Prostate gland (tissue), 2 donors: ENCODE data around the gene CEP55. TPM values are rescaled to one million over a fixed set of nuclear protein-coding genes. Genes with fewer than 3 reads are reported as not detected.

Source experiments
- DNase-seq: peaks from one replicate; pipeline ENCODE4 v3.0.0-alpha.2; 2019; ENCODE audit warnings: low spot score
- H3K27ac ChIP-seq, 2 donors: fragments of 200-600 bp; sonication (generic); 2 replicates each; pipeline ENCODE4 v1.5.1; 2017 to 2019
- H3K27me3 ChIP-seq: fragments of 200-600 bp; sonication (generic); replicated peaks from 2 replicates; pipeline ENCODE4 v1.5.1; 2019; ENCODE audit not compliant: insufficient read depth
- H3K36me3 ChIP-seq, 2 donors: fragments of 200-600 bp; sonication (generic); 1 replicate in 1 of 2; 2 replicates in 1 of 2; pipeline versions ENCODE4 v1.5.1 to v1.8.1; 2017 to 2019
- H3K4me1 ChIP-seq: fragments of 200-600 bp; sonication (generic); replicated peaks from 2 replicates; pipeline ENCODE4 v1.5.1; 2019
- H3K4me3 ChIP-seq, 2 donors: fragments of 200-600 bp; sonication (generic); 2 replicates each; pipeline ENCODE4 v1.5.1; 2017 to 2019
- H3K9me3 ChIP-seq: fragments of 200-600 bp; sonication (generic); 2 replicates; pipeline ENCODE4 v1.5.1; 2017
- CTCF ChIP-seq, 4 experiments: fragments of 200-600 bp in 2 of 4; fragments of 450-650 bp in 2 of 4; sonication (generic) in 2 of 4; IDR thresholded peaks; 1 replicate in 3 of 4; 2 replicates in 1 of 4; pipeline ENCODE4 v1.5.1; 2016 to 2019; ENCODE audit warnings: antibody characterized with exemption in 4 of 4, mild to moderate bottlenecking in 2 of 4, moderate library complexity in 2 of 4
- POLR2A ChIP-seq: fragments of 450-650 bp; IDR thresholded peaks from one replicate; pipeline ENCODE4 v1.6.1; 2016; ENCODE audit warnings: antibody characterized with exemption, mild to moderate bottlenecking
- POLR2AphosphoS5 ChIP-seq: sonication (generic); formaldehyde crosslinking; IDR thresholded peaks from one replicate; pipeline ENCODE4 v1.6.1; 2017; ENCODE audit warnings: antibody characterized with exemption
- WGBS: methylation state at CpG from one replicate; pipeline ENCODE4 v1.1.5; 2018; 5-methylcytosine and 5-hydroxymethylcytosine counted together
- intact Hi-C: fragments of 100-400 bp; cut with DNase I; formaldehyde crosslinking; loops from one replicate; pipeline ENCODE4 v1.14.2; 2022
- total RNA-seq, 2 donors: library from RNA; depleted of rRNA; stranded (reverse); fragments of >200 nt; gene quantifications; one replicate each; pipeline ENCODE4 v1.1.0, GENCODE V29; 2016

Gene CEP55
- total RNA-seq, 2 donors from 2014 or later, result 0.14 to 4.7 TPM

DNA sequence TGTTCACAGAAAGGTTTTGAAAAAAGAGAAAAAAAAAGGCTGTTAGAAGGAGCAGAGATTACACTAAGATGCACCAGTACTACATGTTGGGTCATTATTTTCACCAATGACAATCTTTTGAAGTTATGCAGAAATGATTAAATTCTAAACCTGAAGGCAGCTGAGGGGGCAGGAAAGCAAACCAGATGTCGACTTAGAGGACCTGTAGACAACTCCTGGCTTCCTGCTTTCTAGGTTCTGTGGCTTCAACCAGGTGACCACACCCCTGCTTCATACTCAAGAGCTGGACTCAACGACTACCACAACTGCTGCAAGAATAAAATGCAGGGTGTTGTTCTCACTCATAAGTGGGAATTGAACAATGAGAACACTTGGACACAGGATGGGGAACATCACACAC lies 44.3 kb upstream of the CEP55 start:
- Histone ChIP-seq H3K4me1 (no peaks in the 10 kb centered on the region), H3K9me3 (no peaks in the 10 kb centered on the region), H3K36me3 (no peaks in the 10 kb centered on the region), H3K27me3 (no peaks in the 10 kb centered on the region), H3K27ac (no peak overlapping the region), H3K4me3 (no peak overlapping the region)
- intact Hi-C loops, result no loop called here
- DNase-seq, result no peak
- TF ChIP-seq CTCF (IDR thresholded peaks at IDR 0.05) (no peak), POLR2A (no peak), POLR2AphosphoS5 (no peak)
- 52% methylated on average over 2 of the region's 2 CpGs for WGBS

DNA sequence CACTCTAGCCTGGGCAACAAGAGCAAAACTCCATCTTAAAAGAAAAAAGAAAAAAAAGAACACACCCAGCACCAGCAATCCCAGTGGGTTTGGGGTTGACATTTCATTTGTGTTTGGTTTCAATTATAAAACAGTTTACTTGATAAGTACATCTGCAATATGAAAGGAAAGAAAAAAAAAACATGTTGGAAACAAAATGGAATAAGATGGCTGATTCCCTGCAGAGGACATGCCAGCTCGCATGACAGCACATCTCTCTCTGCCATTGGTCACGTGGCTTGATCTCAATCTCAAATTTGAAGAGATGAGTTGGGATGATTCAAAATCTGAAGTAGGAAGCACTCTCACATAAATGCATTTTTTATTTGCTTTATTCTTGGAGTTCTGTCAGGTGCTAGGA lies 42.3 kb upstream of the CEP55 start:
- DNase-seq, result no peak
- Histone ChIP-seq H3K4me1 (peaks cover under 1% of the 10 kb centered on the region), H3K27me3 (no peaks in the 10 kb centered on the region), H3K27ac (no peak overlapping the region), H3K36me3 (no peaks in the 10 kb centered on the region), H3K4me3 (no peak overlapping the region), H3K9me3 (no peaks in the 10 kb centered on the region)
- whole genome bisulfite sequencing, result 91% methylated on average over 2 of the region's 2 CpGs
- intact Hi-C loops, result no loop called here
- TF ChIP-seq POLR2A (no peak), POLR2AphosphoS5 (no peak), CTCF (IDR thresholded peaks at IDR 0.05) (no peak)

DNA sequence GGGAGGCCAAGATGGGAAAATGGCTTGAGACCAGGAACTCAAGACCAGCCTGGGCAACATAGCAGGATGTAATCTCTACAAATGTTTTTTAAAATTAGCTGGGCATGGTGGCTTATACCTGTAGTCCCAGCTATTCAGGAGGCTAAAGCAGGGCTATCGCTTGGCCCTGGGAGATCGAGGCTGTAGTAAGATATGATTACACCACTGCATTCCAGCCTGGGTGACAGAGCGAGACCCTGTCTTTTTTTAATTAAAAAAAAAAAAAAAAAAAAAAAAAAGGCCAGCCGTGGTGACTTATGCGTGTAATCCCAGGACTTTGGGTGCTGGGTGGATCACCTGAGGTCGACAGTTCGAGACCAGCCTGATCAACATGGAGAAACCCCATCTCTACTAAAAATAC lies 41.7 kb upstream of the CEP55 start:
- Histone ChIP-seq H3K9me3 (no peaks in the 10 kb centered on the region), H3K4me1 (peaks cover 4% of the 10 kb centered on the region), H3K27ac (no peak overlapping the region), H3K4me3 (no peak overlapping the region), H3K36me3 (no peaks in the 10 kb centered on the region), H3K27me3 (no peaks in the 10 kb centered on the region)
- 97% methylated on average over 7 of the region's 7 CpGs for WGBS
- TF ChIP-seq POLR2AphosphoS5 (no peak), CTCF (IDR thresholded peaks at IDR 0.05) (no peak), POLR2A (no peak)
- intact Hi-C loops, result no loop called here
- DNase-seq, result no peak

- H3K27ac ChIP-seq, result no peak overlapping the region
These were observed 39.9 kb upstream of the CEP55 start for GRCh38 chr10:93456480-93456879.

More at GRCh38 chr10:93456480-93456879, 39.9 kb upstream of the CEP55 start:
- Histone ChIP-seq H3K9me3 (no peaks in the 10 kb centered on the region), H3K36me3 (no peaks in the 10 kb centered on the region), H3K27me3 (no peaks in the 10 kb centered on the region), H3K4me3 (no peak overlapping the region), H3K4me1 (peaks cover 8% of the 10 kb centered on the region)
- intact Hi-C loops, result no loop called here
- TF ChIP-seq POLR2A (no peak), POLR2AphosphoS5 (no peak), CTCF (IDR thresholded peaks at IDR 0.05) (no peak)
- DNase-seq, result no peak
- 91% methylated on average over 7 of the region's 7 CpGs for WGBS
